IPS-NIHi11 (cell line): Measurements from ENCODE around the gene BCDIN3D.

Experiments
- DNase-seq: peaks from one replicate; pipeline ENCODE4 v3.0.0; 2012; ENCODE audit warnings: mixed read lengths, low spot score

BCDIN3D gene

GRCh38 chr12:49797449-49797776 lies 45.5 kb downstream of the BCDIN3D start:
- DNase-seq, result no peak

DNA sequence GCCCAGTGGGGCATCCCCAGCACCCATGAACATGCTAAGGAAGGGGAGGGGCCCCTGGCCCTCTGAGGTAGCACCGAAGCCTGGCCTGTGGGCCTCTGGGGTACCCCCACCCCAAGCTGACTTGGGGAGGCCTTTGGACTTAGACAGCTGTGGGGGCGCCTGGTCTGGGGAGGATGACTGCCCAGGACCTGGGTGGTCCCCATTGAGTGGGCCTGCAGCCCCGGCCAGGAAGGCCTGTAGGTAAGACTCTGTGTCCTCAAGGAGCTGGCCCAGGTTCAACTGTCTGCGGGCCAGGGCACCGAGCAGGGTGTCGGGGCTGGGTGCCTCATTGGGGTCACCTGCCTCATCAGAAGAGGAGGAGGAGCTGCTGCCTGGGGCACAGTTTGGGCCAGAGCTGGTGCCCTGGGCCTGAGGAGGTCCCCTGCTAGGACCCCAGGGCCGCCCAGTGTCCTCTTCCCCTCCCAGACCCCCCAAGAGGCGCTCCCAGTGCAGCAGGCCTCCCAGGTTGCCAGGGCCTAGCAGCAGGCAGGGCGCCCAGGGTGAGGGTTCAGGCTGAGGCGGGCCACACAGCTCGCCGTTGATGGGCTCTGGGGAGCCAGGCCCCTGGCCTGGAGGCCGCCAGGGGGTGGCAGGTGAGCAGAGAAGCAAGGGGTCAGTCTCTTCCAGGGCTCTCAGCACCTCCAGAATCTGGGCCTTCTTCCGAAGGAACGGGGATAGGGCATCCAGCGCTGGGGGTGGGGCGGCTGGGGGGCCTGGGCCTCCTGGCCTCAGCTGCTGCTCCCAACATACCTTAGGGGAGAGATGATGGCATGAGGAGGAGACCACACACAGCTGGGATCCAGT lies 46.1 kb downstream of the BCDIN3D start:
- DNase-seq, result no peak

- no peak for DNase-seq
Observed at GRCh38 chr12:49796155-49796554, 46.8 kb downstream of the BCDIN3D start.

GRCh38 chr12:49795654-49796105 lies 47.2 kb downstream of the BCDIN3D start:
- DNase-seq, result no peak

DNA sequence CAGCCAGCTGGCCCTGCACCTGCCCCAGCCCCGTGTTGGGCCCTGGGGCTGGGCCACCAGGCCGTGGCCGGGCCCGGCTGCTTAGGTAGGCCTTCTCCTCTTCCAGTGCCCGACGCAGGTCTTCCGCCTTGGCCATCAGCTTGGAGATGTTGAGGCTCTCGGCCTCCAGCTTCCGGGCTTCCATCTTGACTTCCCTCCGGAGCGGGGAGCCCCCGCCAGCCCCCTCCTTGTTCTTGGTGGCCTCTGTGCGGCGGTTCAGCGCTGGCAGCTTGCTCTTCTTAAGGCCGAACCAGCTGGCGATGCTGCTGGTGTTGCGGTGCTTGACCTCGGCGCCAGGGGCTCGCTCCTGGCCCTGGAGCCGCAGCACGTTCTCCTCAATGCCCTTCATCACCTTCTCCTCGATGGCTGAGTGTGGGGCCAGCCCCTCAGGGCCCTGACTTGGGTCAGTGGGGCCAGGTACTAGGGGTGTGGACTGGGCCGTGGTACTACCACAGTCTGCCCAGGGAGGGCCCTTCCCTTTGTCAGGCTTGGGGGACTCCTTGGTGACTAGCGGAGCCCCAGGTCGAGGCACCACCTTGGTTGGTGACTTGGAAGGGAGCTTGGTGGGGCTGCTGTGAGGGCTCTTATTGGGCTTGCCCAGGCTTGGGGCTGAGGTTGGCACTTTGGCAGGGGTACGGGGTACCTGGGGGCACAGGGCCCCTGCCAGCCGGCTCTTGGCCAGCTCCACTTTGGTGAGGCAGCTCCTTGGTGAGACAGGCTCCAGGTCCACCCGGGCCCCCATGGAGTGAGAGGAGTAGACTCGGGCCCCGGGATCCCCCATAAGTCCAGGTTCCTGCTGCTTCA lies 47.9 kb downstream of the BCDIN3D start:
- DNase-seq, result no peak

DNA sequence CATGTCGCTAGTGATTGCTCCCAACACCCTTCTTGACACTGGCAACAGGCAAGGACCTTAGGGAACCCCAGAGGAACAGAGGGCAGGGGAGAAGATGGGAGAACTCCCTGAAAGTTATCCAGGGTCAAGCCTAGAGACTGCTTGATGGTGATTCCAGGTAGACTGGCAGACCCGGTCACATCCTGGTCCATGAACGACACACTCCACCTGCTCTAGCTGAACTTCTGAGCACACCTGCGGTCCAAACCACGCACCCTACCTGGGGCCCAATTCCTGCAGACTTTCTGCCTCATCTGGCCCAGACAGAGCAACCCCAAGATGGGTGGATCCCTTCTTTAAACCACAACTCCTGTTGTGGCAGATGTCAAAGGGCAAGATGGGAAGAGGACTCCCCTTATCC lies 48.9 kb downstream of the BCDIN3D start:
- DNase-seq, result no peak

GRCh38 chr12:49793620-49794019 lies 49.3 kb downstream of the BCDIN3D start:
- DNase-seq, result no peak

DNA sequence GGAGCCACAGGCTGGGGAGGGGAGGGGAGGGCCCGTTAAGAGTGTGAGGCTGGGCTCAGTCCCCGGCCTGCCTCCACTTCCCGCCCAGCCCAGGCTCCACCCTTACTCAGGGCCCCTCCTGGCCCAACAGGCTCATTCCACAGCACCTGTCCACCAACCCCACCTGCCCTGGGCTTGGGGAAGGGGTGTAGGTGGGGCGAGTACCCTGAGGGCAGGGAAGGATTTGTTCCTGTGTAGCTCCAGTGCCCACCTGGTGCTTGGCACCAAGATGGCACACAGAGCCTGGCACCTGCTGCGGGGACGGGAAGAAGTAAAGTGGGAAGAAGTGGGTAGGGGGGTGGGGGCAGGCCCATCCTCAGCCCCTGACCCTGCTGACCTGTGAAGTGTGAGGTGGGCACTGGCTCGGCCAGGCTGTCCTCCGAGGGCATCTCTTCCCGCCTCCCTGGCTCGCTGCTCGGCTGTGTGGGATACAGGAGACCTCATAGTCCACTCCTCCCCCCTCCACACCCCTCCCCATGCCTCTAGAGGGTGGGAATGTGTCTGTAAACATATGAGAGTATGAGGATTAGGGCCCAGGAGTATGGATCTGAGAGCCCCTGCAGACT lies 49.8 kb downstream of the BCDIN3D start:
- DNase-seq, result no peak

DNA sequence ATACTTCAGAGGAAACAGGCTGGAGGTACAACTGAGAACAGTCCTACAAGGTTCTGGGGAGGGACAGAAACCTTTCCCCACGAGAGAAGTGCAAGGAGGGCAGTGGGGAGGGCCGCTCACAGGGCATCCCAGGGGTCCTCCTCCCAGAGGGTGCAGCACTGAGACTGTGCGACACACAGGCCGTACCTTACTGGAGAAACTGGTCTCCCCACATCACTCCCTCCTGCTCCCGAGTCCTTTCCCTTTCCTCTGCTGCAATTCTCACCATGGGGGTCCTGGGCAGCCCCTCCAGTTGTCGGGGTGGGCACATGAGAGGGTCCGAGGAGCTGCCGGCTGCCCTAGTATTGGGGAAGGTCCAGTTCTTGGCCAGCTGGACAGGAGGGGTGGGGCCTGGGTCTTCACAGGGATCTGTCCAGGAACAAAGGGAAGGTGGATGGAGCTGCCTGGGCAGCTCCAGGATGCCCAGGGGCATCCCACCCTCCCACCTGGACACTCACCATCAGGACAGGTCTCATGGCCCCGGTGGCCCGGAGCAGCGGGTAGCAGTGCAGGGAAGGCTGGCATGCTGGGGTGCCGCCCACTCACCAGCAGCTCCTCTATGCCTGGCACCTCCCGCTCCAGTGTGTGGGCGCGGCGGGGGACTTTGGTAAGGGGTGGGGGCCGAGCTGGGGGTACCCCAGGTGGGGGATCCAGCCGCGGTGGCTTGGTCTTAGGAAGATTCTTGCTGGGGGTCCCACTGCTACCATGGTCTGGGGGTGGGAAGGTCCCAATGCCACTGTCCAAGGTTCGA lies 50.5 kb downstream of the BCDIN3D start:
- no peak for DNase-seq

GRCh38 chr12:49791700-49792099 lies 51.2 kb downstream of the BCDIN3D start:
- no peak for DNase-seq

GRCh38 chr12:49790741-49791555 lies 52.0 kb downstream of the BCDIN3D start:
- DNase-seq, result no peak

DNA sequence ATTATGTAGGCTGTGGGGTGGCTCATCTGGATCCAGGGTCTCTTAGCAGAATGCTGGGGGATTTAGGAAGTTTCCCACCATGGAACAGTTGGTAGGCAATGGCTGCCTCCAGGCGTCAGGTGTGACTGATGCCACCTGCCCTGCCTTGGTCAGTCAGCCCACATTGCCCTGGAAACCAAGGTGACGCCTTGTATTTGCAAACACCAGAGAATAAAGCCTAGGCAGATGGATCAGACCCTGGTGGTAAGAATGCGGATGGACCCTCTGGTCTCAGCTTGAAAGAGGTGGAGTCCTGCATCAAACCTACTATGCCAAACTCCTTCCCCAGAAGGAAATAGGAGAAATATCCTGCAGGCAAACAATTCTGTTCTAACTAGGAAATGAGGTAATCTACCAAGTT lies 52.9 kb downstream of the BCDIN3D start:
- DNase-seq, result peak; percentile 62

GRCh38 chr12:49787672-49788071 lies 55.2 kb downstream of the BCDIN3D start:
- DNase-seq, result no peak
